B cell (primary cell): Measurements from ENCODE around the gene YIF1A.

Experiments
- EZH2 ChIP-seq: IDR thresholded peaks from 2 replicates; pipeline ENCODE4 v1.6.1; 2012; ENCODE audit warnings: borderline replicate concordance, low read depth, mild to moderate bottlenecking, moderate library complexity, low read length; ENCODE audit not compliant: insufficient read depth, poor library complexity, severe bottlenecking
- TF ChIP-seq, protein P1 (sequence below): fragments of 200-600 bp; IDR thresholded peaks from one replicate; pipeline ENCODE4 v1.8.0; 2022; ENCODE audit warnings: antibody characterized with exemption, mild to moderate bottlenecking

DNA sequence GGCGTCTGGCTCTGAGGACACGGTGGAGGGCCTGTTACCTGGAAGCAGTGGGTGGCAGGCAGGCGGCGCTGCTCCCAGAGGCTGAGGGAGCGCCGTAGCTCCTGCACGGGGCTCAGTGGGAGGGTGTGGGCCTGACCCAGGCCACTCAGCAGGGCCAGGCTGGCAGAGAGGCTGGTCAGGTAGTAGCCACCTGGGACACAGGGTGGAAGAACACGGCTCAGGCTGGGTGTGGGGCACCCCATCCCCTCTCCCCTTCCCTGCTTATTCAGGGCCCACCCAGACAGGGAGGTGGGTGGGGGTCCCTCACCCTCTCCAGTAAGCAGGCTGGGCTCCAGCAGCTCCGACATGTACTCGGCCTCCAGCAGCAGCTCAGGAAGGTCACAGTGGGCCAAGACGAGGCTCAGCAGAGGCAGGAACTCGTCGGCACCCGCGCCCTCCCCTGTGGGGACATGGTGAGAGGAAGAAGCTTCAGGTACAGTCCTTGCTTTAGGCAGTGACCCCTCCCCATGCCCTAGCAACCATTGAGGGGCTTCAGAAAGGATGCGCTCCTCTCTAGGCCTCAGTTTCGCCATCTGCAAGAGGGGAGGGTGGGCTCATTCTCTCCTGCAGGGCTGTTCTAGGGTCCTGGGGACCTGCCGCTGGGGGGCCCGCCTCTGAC, 44.4 kb upstream of the YIF1A start:
- TF ChIP-seq, protein P1, sequence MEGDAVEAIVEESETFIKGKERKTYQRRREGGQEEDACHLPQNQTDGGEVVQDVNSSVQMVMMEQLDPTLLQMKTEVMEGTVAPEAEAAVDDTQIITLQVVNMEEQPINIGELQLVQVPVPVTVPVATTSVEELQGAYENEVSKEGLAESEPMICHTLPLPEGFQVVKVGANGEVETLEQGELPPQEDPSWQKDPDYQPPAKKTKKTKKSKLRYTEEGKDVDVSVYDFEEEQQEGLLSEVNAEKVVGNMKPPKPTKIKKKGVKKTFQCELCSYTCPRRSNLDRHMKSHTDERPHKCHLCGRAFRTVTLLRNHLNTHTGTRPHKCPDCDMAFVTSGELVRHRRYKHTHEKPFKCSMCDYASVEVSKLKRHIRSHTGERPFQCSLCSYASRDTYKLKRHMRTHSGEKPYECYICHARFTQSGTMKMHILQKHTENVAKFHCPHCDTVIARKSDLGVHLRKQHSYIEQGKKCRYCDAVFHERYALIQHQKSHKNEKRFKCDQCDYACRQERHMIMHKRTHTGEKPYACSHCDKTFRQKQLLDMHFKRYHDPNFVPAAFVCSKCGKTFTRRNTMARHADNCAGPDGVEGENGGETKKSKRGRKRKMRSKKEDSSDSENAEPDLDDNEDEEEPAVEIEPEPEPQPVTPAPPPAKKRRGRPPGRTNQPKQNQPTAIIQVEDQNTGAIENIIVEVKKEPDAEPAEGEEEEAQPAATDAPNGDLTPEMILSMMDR: no peak
- TF ChIP-seq EZH2: no peak
